NCI-H1105 (cell line): ENCODE measurements around the gene FIBCD1.

Source experiments
- DNase-seq: peaks from one replicate; lab custom pipeline; 2025; lab: John Stamatoyannopoulos, UW

FIBCD1 gene

DNA sequence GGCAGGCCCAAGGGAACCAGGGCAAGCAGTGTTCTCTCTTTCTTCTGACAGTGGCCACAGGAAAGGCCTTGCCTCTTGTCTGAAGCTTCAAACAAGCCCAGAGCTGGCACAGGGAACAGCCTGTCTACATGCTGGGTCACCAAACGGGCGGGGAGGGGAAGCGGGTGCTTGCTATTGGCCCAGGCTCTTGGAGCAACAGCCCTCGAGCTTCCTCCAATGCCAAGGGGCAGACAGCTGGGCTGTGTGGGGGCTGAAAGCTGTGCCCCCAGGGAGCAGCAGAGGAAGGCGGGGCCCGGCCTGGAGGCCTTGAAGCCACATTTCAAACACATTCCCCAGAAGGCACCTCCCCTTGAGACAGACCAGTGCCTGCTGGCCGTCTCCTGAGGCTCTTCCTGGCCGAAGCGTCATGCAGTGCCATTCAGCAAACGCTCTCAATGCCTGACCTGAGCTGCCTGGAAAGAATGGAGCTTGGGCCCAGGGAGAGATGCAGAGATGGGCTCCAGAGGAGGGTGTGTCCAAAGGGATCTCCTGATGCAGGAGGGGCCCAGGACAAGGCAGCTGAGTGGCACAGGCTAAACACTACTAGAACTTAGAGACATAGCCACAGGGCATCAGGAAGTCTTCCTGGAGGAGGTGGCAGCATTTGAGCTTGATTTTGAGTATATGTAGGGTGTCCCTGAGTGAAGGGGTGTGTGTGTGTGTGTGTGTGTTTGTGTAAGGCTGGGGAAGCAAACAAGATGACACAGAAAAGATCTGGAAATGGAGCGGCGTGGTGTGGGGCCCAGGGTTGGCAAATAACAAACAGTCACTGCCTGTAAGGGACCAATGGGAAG is 2.5 kb downstream of the FIBCD1 start:
- no peak for DNase-seq

DNA sequence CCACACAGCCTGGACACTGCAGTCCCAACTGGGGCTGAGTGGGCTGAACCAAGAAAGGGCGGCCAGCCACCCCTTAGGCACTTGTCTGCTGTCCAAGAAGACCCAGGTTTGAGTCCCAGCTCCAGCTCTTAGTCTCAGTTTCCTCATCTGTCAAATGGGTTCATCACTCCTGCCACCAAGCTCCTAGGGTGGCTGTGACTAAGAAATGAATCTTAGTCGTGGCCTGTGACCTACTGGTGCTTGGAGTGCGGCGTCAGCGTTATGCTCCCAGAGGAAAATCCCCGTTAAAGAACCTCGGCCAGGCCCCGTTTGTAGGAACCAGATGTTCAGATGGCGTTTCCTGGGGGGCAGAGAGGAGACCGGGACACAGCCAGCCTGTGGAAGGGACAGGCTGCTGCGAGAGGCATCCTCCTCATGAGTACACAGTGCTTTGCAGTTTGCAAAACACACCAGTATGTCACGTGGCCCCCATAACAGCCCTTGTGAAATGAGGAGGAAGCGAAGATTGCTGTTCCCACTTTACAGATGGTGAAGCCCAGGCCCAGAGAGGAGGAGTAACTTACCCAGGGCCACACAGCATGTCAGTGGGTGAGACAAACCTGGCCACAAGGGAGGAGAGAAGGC is 3.3 kb downstream of the FIBCD1 start:
- DNase-seq = no peak

- no peak for DNase-seq
Measured at GRCh38 chr9:130934702-130935647, 4.1 kb downstream of the FIBCD1 start.

GRCh38 chr9:130934246-130934645 is 4.8 kb downstream of the FIBCD1 start:
- no peak for DNase-seq

- no peak for DNase-seq
Measured at GRCh38 chr9:130933114-130934046, 5.7 kb downstream of the FIBCD1 start.

DNA sequence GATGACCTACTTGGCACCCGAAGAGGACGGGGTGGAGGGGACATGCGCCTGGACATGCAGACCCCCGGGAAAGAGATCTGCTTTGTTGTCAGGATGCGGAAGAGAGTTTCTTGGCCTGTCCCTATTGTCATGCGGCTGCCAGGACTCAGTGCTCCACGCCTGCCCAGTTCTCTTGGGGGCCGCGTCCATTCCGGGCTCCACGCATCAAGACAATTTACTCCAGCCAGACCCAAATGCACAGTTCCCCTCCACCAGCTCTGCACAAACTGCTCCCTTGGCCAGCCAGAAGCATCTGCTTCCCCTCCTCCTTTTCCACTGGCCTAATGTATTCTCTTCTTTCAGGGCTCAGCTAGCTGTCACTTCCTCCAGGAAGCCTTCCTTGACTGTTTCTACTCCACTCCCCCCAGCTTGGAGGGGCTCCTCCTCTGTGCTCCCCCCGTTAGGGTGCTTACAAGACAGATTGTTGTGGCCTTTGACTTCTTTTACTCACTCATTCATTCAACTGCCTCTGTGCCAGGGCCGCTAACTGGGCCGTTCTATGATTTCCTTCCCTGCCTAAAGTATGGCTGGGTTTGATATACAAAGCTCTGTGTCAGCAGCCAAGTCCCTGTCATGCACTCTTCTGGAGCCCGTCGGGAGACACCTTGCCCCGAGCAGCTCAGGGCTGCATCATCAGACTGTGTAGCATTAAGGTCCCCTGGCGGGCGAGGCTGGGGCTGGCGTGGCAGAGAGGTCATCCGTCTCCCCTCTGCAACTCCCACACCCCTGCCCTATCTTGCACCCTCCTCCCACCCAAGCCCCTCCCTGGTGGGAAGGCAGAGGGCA is 6.6 kb downstream of the FIBCD1 start:
- DNase-seq = no peak

GRCh38 chr9:130931508-130932254 is 7.4 kb downstream of the FIBCD1 start:
- DNase-seq = no peak

DNA sequence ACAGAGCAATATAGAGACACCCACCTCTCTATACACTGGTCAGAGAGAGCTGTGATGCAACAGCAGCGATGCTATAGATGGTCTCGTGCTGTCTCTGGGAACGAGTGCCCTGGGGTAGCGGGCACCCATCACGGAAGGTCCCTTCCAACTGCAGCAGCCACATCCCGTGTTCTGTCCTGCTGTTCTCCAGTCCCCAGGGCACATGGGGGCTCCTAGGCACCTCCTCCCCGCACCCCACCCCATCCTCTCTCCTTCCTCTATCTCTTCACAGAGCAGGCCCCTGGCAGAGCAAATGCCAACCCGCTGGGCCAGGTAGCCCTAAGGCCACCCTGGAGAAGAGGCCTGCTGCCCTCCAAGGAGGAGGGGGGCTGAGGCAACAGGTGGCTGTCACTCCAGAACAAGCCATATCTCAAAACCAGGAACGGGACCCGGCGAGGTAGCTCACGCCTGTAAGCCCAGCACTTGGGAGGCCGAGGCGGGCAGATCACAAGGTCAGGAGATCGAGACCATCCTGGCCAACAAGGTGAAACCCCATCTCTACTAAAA is 8.2 kb downstream of the FIBCD1 start:
- DNase-seq = no peak

DNA sequence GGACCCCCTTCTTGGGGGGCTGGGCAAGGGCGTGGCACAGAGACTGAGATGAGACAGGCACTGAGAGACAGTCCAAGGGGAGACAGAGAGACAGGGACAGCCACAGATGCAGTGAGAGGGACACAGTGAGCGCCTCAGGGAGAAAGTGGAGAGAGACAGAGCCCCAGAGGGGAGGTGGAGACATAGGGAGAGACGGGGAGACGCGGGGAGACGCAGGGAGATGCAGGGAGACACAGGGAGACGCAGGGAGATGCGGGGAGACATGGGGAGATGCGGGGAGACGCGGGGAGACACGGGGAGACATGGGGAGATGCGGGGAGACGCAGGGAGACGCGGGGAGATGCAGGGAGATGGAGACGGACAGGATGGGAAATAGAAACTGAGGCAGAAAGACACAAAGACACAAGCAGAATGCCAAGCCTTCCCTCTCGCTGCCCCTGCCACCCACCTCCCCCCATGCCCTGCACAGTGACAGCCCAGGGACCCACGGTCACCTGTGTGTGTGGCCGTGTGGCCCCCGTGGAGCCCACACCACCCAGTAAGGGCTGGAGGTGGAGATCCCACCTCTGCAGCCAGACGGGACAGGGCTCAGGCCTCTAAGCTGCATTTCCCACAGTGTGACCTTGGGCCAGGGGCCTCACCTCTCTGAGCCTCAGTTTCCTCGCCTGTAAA is 8.8 kb downstream of the FIBCD1 start:
- no peak for DNase-seq

GRCh38 chr9:130929571-130930038 is 9.4 kb downstream of the FIBCD1 start:
- no peak for DNase-seq

DNA sequence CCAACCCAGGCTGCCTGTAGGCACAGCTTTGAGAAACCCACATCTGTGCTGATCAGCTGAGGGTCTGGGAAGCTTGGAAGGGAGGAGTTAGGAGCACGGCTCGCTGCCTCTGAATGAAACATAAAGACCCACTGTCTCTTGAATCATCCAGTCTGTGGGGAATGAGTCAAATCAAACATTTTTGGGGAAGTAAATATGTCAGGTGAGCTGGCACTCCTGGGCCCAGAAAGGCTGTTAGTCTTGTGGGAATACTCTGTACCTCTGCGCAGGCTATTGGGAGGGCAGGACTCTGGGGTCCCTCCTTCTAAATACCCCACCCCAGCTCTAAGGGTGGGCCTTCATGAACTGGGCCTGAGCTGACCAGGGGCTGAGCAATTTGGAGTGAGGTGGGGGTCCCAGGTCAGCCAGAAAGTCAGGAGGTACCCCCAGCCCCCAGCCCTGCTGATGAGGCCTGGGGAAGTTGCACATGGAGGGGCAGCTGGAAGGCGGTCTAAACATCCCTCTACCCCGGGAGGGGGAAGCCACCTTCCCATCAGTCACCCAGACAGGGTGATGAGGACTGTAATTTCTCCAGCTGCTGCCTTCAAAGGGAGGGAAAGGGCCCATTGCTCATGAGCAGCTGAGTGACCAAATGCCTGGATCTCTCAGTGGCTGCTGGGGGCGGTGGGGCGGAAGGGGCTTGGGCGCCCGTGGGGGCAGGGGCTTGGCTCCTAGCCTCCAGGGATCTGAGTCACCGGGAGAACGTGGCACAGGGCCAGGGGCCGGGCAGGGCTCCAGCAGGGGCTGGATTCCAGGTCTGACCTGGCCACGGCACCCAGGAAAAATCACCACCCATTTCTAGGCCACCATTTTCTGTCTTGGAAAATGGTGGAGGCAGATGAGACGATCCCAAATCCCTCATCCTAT is 10.8 kb downstream of the FIBCD1 start:
- DNase-seq = peak; percentile 83

DNA sequence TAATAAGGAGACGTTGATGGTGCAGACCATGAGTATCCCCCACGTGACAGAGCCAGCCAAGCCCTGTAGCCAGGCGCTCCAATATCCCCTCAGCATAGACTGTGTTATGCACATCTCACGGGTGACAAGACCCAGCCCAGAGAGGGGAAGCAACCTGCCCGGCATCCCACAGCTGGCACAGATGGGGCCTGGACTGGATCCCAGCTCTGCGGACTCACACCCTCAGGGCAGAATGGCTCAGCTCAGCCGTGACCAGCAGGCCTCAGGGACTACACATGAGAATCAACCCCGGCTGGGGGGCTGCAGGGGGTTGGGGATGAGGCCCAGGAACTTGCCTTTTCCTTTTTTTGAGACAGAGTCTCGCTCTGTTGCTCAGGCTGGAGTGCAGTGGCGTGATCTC is 11.7 kb downstream of the FIBCD1 start:
- no peak for DNase-seq

GRCh38 chr9:130925050-130925678 is 13.9 kb downstream of the FIBCD1 start:
- DNase-seq = no peak

DNA sequence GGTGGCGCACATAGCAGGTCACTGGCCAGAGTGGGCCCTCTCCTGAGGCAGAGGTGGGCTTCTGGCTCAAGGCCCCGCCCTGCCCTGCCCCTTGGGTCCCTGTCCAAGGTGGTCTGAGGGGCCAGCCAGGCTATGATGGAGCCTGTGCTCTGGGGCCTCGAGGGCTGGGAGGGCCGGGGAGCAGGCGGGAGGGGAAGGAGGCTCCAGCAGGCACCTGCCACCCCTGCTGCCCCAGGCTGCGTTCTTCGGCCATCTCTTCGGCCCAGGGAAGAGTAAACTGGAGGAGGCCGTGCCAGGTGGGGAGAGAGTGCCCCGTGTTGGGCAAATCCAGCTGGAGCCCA is 14.6 kb downstream of the FIBCD1 start:
- no peak for DNase-seq

GRCh38 chr9:130923611-130924447 is 15.2 kb downstream of the FIBCD1 start:
- DNase-seq = no peak

- no peak for DNase-seq
Measured at GRCh38 chr9:130922893-130923610, 16.0 kb downstream of the FIBCD1 start.
